Loucy (cell line): ENCODE data around the gene SMR3B.

Source experiments
- CTCF ChIP-seq: fragments of 200-600 bp; sonication (generic); conservative IDR thresholded peaks from 2 replicates; pipeline ENCODE4 v1.5.1; 2014; ENCODE audit warnings: mild to moderate bottlenecking, antibody characterized with exemption, low read length
- EZH2phosphoT487 ChIP-seq: fragments of 200-600 bp; IDR thresholded peaks from 2 replicates; pipeline ENCODE4 v1.6.1; 2018; ENCODE audit warnings: antibody characterized with exemption, mild to moderate bottlenecking, moderate library complexity, borderline replicate concordance

DNA sequence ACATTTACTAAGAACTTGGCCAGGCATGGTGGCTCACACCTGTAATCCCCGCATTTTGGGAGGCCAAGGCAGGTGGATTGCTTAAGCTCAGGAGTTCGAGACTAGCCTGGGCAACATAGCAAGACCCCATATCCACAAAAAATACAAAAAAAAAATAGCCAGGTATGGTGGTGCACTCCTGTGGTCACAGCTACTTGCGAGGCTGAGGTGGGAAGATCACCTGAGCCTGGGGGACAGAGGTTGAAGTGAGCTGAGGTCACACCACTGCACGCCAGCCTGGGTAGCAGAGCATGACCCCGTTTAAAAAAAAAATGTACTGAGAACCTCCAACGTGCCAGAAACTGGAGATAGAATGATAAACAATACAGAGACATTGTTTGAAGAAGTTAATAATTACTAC, 22.8 kb downstream of the SMR3B start:
- no peak for TF ChIP-seq CTCF
- TF ChIP-seq EZH2phosphoT487 = no peak
